BLaER1 (cell line): ENCODE measurements around the gene ZNF385A.

Source experiments
- H3K27ac ChIP-seq: shearing (Covaris generic); formaldehyde crosslinking; 2 replicates; pipeline ENCODE4 v1.8.1; 2022
- H3K27me3 ChIP-seq: shearing (Covaris generic); formaldehyde crosslinking; 2 replicates; pipeline ENCODE4 v1.8.1; 2022
- H3K36me3 ChIP-seq: shearing (Covaris generic); formaldehyde crosslinking; 2 replicates; pipeline ENCODE4 v1.8.1; 2022
- H3K4me1 ChIP-seq: shearing (Covaris generic); formaldehyde crosslinking; 2 replicates; pipeline ENCODE4 v1.8.1; 2022
- H3K4me2 ChIP-seq: shearing (Covaris generic); formaldehyde crosslinking; 2 replicates; pipeline ENCODE4 v1.8.1; 2022
- H3K4me3 ChIP-seq: shearing (Covaris generic); formaldehyde crosslinking; 2 replicates; pipeline ENCODE4 v1.8.1; 2022
- H3K9ac ChIP-seq: shearing (Covaris generic); formaldehyde crosslinking; 2 replicates; pipeline ENCODE4 v1.8.1; 2022
- H3K9me3 ChIP-seq: shearing (Covaris generic); formaldehyde crosslinking; 2 replicates; pipeline ENCODE4 v1.8.1; 2022
- H4K20me1 ChIP-seq: shearing (Covaris generic); formaldehyde crosslinking; 2 replicates; pipeline ENCODE4 v1.8.1; 2022
- Cebpa-rat ChIP-seq: shearing (Covaris generic); IDR thresholded peaks from 2 replicates; pipeline ENCODE4 v1.8.1; 2022

The ZNF385A gene

DNA sequence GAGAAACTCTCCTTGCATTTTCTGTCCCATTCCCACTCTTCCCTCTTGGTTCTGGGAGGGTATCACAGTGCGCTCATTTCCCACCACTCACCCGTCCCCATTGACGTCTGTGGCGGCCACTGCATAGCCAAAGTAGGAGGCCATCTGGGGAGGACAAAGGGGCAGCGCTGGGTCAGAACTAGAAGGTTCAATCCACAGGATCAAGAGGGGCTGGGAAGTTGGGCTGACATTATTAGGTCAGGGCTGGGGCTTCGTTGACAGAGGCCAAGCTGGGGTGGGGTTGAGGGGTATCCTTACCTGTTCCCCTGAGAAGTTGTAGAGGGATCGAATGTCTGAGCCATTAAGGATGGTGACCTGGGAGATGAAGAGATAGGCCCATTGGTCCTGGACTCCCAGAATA, 21.0 kb upstream of the ZNF385A start:
- no peak overlapping the region for H3K27ac ChIP-seq
- no peaks in the 10 kb centered on the region for H3K9me3 ChIP-seq
- peaks cover 17% of the 10 kb centered on the region for H3K4me1 ChIP-seq
- H3K27me3 ChIP-seq = no peaks in the 10 kb centered on the region
- H4K20me1 ChIP-seq = peaks cover 79% of the 10 kb centered on the region
- H3K36me3 ChIP-seq = peaks cover 100% of the 10 kb centered on the region
- no peak overlapping the region for H3K9ac ChIP-seq
- TF ChIP-seq Cebpa-rat = no peak
- no peak overlapping the region for H3K4me2 ChIP-seq
- H3K4me3 ChIP-seq = no peak overlapping the region

DNA sequence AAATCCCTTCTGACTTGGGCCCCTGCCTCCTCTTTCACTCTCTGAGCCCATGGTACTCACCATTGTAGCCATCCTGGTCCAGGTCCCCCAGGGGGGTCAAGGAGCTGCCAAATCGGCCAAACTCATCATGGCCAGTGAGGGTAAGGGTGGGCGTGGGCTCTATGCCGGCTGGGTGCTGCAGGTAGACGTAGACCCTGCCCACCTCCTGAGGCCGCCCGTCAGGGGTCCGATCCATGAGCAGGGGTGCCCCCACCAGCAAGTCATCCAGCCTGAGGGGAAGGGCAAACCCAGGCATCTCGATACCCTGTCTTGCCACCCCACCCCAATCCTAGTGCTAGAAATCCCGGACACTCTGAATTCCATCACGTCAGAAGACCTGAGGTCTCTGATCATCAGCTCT, 20.6 kb upstream of the ZNF385A start:
- no peak overlapping the region for H3K4me3 ChIP-seq
- no peaks in the 10 kb centered on the region for H3K27me3 ChIP-seq
- no peak overlapping the region for H3K27ac ChIP-seq
- no peak for TF ChIP-seq Cebpa-rat
- peaks cover 100% of the 10 kb centered on the region for H3K36me3 ChIP-seq
- H3K4me1 ChIP-seq = peaks cover 13% of the 10 kb centered on the region
- no peak overlapping the region for H3K4me2 ChIP-seq
- no peaks in the 10 kb centered on the region for H3K9me3 ChIP-seq
- no peak overlapping the region for H3K9ac ChIP-seq
- H4K20me1 ChIP-seq = peaks cover 79% of the 10 kb centered on the region

DNA sequence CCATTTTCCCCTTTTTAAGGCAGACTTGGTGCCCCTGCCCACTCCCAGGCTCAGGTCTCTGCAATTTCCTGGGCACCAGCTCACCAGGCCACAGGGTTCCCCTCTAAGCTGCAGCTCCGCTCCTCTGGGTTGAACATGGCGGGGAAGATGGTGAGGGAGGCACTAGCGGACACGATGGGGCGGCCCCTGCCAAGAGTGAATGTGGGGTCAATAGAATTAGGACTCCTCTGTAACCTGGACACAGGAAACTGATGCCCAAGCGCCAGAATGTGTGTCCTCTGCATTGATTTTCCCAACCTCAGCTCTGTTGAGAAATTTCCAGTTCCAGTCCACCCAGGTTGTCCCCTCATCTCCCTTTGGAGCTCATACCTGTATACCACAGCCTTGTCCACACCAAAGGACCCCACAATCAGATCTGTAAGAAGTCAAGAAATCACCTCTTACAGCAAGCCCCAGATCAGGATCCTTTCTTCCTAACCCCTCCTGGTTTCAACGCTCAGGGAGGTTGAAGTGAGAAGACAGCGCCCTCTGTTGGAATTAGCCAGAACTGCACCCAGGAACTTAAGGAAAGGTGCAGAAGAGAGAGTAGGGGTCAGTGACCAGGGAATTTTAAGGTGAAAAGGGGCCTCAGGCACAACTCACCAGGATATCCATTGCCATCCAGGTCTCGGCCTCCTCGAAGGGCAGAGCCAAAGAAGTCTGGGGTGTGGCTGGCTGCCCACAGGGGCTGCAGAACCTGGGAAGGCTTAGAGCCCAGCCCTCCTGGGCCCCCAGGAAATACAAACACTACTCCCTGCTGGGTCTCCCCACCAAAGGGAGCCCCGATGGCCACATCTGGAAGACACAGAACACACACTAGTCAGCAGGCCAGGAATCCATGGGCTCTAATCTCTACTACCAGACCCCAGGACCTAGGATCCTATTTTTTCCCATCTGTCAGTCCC, 19.8 kb upstream of the ZNF385A start:
- H3K4me2 ChIP-seq = no peak overlapping the region

DNA sequence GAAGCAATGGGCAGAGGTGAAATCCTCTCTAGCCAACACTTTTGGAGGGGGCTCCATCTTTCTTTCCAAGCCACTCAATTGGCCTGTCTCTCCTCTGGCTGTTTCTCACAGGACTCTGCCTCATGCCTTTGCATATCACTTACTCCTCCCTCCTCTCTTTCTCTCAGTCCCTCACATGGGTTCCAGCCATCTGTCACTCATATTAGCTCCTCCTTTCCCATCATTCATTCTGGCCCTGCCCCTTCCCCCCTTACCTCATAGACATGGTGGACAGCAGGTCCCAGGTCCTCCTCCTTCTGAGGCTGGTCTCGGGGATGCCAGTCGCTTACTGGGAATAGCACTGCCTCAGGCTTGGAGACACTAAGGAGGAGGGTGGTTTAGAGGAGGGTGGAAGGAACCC, 16.6 kb upstream of the ZNF385A start:
- H4K20me1 ChIP-seq = peaks cover 55% of the 10 kb centered on the region

More for the DNA sequence above, 19.8 kb upstream of the ZNF385A start:
- Histone ChIP-seq H3K27ac (no peak overlapping the region), H4K20me1 (peaks cover 79% of the 10 kb centered on the region), H3K27me3 (no peaks in the 10 kb centered on the region), H3K36me3 (peaks cover 100% of the 10 kb centered on the region), H3K9ac (no peak overlapping the region), H3K9me3 (no peaks in the 10 kb centered on the region), H3K4me1 (peaks cover 6% of the 10 kb centered on the region), H3K4me3 (no peak overlapping the region)
- TF ChIP-seq Cebpa-rat = no peak

DNA sequence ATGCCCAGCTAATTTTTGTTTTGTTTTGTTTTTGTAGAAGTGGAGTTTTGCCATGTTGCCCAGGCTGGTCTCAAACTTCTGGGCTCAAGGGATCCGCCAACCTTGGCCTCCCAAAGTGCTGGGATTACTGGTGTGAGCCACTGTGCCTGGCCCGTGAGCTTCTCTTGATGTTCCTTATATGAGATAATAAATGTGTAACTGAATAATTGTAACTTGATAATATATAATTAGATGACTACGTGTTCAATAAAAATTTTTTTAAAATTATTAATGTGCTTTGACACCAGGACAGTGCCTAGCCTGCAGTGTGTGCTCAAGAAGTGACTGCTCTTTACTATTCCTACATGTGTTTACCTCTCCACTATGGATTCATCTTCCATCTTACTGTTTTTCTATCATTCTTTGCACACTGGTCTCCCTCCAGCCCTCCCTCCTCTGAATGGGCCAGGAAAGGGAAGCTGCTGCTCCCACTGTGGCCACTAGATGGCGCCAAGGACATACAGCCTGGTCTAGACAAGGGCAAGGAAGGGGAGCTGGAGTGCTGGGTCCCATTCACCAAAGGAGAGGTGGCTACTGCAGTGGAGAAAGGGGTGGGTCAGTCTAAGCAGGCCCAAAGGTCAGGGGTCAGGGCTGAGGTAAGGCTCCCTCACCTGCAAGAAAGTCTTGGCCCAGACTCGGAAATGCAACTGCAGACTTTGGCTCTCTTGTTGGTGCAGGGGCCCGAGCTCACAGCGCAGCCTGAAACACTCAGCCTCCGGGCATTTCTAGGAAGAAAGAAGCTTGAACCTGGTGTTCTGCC, 14.7 kb upstream of the ZNF385A start:
- Histone ChIP-seq H3K9ac (no peak overlapping the region), H3K27me3 (no peaks in the 10 kb centered on the region), H3K36me3 (peaks cover 98% of the 10 kb centered on the region), H3K4me1 (peaks cover 25% of the 10 kb centered on the region), H3K9me3 (no peaks in the 10 kb centered on the region), H4K20me1 (peaks cover 58% of the 10 kb centered on the region), H3K27ac (no peak overlapping the region), H3K4me2 (no peak overlapping the region), H3K4me3 (no peak overlapping the region)
- no peak for TF ChIP-seq Cebpa-rat

More for the DNA sequence above, 16.6 kb upstream of the ZNF385A start:
- Histone ChIP-seq H3K4me2 (no peak overlapping the region), H3K9me3 (no peaks in the 10 kb centered on the region), H3K27ac (no peak overlapping the region), H3K4me1 (peaks cover 8% of the 10 kb centered on the region), H3K9ac (no peak overlapping the region), H3K27me3 (no peaks in the 10 kb centered on the region), H3K4me3 (no peak overlapping the region), H3K36me3 (peaks cover 100% of the 10 kb centered on the region)
- no peak for TF ChIP-seq Cebpa-rat

DNA sequence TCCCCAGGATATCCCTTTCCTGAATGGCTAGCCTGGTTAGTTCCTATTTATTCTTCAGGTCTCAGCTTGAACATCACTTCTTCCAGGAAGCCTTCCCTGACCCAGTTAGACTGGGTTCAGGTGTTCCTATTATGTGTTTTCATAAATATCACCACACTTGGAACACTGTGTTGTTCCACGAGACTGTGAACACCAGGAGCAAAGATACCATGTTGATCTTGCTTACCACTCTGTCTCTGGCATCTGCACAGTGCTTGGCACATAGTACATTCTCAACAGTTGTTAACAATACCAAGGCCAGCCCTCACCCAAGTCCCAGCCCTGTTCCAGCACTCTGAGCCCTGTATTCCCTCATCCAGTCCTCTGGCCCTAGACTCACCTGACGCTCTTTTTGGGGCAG, 13.7 kb upstream of the ZNF385A start:
- H3K9ac ChIP-seq = no peak overlapping the region

DNA sequence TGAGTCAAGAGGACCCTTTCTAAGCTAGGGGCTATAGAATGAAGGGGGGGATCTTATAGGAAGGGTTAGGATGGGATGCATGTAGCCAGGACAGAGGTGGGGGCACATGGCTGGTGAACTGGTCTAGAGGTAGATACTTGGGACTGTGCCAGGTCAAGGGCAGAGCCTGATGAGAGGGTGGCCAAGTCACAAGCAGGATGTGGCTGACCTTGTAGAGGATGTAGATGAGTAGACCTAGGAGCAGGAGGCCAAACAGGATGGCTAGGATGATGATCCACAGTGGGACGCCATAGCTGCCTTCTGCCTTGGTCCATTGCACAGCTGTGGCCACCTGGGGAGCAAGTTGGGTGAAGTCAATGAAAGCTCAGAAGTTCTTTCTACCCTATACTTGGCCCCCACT, 12.6 kb upstream of the ZNF385A start:
- H3K36me3 ChIP-seq = peaks cover 92% of the 10 kb centered on the region
- H3K9me3 ChIP-seq = no peaks in the 10 kb centered on the region
- H3K4me1 ChIP-seq = peaks cover 45% of the 10 kb centered on the region
- H4K20me1 ChIP-seq = peaks cover 56% of the 10 kb centered on the region
- TF ChIP-seq Cebpa-rat = no peak
- H3K27me3 ChIP-seq = no peaks in the 10 kb centered on the region
- no peak overlapping the region for H3K27ac ChIP-seq
- no peak overlapping the region for H3K4me2 ChIP-seq
- H3K4me3 ChIP-seq = no peak overlapping the region
- no peak overlapping the region for H3K9ac ChIP-seq

More for the DNA sequence above, 13.7 kb upstream of the ZNF385A start:
- Histone ChIP-seq H3K27me3 (no peaks in the 10 kb centered on the region), H3K27ac (no peak overlapping the region), H3K4me1 (peaks cover 34% of the 10 kb centered on the region), H3K9me3 (no peaks in the 10 kb centered on the region), H3K36me3 (peaks cover 97% of the 10 kb centered on the region), H3K4me3 (no peak overlapping the region), H4K20me1 (peaks cover 59% of the 10 kb centered on the region), H3K4me2 (no peak overlapping the region)
- no peak for TF ChIP-seq Cebpa-rat

DNA sequence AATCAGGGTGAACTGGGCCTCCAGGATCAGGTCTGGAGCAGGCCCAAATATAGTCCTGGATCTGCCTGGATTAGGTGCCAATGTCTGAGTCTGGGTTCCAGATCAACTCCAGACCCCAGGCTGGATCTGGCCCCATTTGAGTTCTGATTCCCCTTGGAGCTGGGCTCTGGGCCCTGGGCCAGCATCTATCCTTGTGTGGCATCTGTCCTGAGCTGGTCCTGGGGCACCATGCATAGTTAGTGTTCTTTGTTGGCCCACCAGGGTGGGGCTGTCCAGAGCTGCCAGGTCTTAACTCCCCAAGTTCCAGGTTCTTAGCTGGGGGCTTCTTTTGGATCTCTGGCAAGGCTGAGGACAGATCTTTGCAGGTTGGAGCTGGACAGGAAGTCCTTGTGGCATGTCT, 11.0 kb upstream of the ZNF385A start:
- peaks cover 76% of the 10 kb centered on the region for H3K36me3 ChIP-seq
- no peak for TF ChIP-seq Cebpa-rat

DNA sequence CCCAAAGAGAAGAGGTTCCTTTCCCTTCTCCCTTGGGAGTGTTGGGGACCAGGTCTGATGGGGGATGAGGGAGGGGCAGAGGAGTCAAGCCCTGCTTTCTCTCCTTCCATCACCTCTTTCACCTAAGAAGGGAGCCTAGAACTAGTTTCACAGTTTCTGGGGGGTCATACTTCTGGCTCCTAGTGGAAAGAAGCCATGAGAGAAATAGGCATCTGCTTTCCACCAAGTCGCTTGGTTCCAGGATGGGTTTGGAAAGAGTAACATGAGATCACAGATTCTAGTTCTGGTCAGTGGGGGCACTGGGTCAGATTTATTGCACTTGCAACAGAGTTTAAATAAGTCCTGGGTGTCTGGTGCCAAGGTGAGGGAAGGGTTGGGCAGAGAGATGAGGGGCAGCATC, 10.5 kb upstream of the ZNF385A start:
- Histone ChIP-seq H4K20me1 (peaks cover 40% of the 10 kb centered on the region), H3K36me3 (peaks cover 70% of the 10 kb centered on the region), H3K4me1 (peaks cover 56% of the 10 kb centered on the region), H3K4me3 (no peak overlapping the region), H3K9me3 (no peaks in the 10 kb centered on the region), H3K27me3 (no peaks in the 10 kb centered on the region), H3K27ac (no peak overlapping the region), H3K4me2 (no peak overlapping the region), H3K9ac (peak overlapping the region; percentile 7; the same call in 1 of the 2 replicates)
- no peak for TF ChIP-seq Cebpa-rat

More for the DNA sequence above, 11.0 kb upstream of the ZNF385A start:
- Histone ChIP-seq H3K27me3 (no peaks in the 10 kb centered on the region), H4K20me1 (peaks cover 45% of the 10 kb centered on the region), H3K27ac (no peak overlapping the region), H3K9me3 (no peaks in the 10 kb centered on the region), H3K4me1 (peaks cover 52% of the 10 kb centered on the region), H3K4me2 (no peak overlapping the region), H3K9ac (no peak overlapping the region), H3K4me3 (no peak overlapping the region)

DNA sequence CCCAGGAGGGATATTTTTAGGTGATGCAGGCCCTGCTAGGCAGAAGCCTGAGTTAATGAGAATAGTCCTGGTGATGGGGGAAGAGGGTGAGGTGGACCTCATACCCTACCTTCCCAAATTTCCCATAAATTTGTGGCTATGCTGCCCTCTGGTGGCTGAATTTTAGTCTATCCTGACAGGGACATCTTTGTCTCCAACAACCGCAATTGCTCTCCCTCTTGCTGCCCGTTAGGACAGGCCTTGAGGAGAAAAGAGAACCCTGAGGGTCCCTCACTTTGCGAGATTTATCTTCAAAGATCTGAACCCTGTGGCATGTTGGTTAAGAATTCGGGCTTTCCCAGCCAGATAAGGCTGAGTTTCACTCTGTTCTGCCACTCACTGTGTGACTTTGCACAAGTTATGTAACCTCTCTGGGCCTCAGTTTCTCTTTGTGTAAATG, 9.8 kb upstream of the ZNF385A start:
- Histone ChIP-seq H3K36me3 (peaks cover 63% of the 10 kb centered on the region), H3K4me2 (peak overlapping the region; percentile 86), H3K4me3 (no peak overlapping the region), H3K9ac (no peak overlapping the region), H3K4me1 (peaks cover 63% of the 10 kb centered on the region), H3K27ac (no peak overlapping the region), H3K27me3 (no peaks in the 10 kb centered on the region), H4K20me1 (peaks cover 33% of the 10 kb centered on the region; the same call in 1 of the 2 replicates), H3K9me3 (no peaks in the 10 kb centered on the region)
- TF ChIP-seq Cebpa-rat = no peak
